ENCODE data around the gene SPECC1.
"Not testable (repeated sequence)": the region's sequence is repeated elsewhere in the genome, so short reads cannot be mapped to it uniquely, and the experiment has no call there.

The SPECC1 gene

DNA sequence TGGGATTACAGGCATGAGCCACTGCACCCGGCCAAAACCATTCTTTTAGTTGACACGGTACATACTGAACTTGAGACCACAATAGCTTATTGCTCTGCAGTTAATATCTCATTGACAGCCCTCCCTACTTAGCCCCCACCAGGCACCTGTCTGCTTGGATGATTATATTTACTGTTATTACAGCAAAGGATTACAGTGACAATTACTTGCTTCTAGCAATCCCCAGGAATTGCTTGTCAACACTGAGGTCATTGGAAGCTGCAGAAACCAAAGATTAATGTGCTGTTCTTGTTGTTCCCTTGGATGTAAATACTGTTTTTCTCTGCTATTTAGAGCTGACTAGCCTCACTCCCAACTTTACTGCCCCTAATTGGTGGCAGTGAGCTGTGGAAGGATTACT, 247.0 kb downstream of the SPECC1 start:
- no peak for TF ChIP-seq CTCF (IDR thresholded peaks at IDR 0.05; ENCODE audit: low read length, missing control alignments)
- DNase-seq (ENCODE audit: low read depth) = no peak
- no peak overlapping the region for H3K4me3 ChIP-seq (replicated peaks; ENCODE audit: low read depth, low read length)

DNA sequence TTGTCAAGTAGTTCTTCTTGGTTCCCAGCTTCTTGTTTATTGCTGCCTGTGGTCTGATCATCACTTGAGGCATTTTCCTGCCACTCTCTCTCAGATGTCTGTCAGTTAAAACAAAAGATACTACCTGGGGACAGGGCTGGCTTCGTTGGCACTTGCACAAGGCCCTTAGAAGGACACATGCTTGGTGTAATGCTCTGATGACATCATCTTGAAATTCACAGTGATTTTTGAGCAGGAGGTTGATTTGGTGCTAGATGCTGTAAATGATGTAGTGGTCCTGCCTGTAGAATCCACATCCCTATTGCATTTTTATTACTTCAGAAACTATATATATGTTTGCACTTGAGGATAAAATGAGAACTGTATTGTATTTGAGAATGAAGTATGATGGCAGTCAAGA, 247.8 kb downstream of the SPECC1 start:
- DNase-seq (ENCODE audit: low read depth) = no peak
- no peak overlapping the region for H3K4me3 ChIP-seq (replicated peaks; ENCODE audit: low read depth, low read length)
- no peak for TF ChIP-seq CTCF (IDR thresholded peaks at IDR 0.05; ENCODE audit: low read length, missing control alignments)

- no peak for DNase-seq (ENCODE audit: low read depth)
- TF ChIP-seq CTCF (IDR thresholded peaks at IDR 0.05; ENCODE audit: low read length, missing control alignments) = no peak
- H3K4me3 ChIP-seq (replicated peaks; ENCODE audit: low read depth, low read length) = no peak overlapping the region
These were observed 248.6 kb downstream of the SPECC1 start for GRCh38 chr17:20257798-20258197.

DNA sequence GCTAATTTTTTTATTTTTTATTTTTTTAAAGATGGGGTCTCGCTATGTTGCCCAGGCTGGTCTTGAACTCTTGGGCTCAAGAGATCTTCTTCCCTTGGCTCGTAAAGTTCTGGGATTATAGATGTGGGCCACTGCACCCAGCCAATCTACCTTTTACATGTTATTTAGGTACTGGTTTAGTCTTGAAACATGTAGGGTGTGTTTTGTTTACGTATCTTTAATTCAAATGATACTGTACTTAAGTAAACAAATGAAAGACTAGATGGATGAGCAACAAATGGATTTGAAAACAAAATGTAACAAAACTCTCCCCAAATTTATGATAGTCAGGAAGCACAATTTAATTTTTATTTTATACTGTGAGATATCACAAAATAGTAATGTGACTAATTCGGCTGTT, 250.5 kb downstream of the SPECC1 start:
- no peak for TF ChIP-seq CTCF (IDR thresholded peaks at IDR 0.05; ENCODE audit: low read length, missing control alignments)
- no peak overlapping the region for H3K4me3 ChIP-seq (replicated peaks; ENCODE audit: low read depth, low read length)
- no peak for DNase-seq (ENCODE audit: low read depth)

- H3K4me3 ChIP-seq (replicated peaks; ENCODE audit: low read depth, low read length) = no peak overlapping the region
- TF ChIP-seq CTCF (IDR thresholded peaks at IDR 0.05; ENCODE audit: low read length, missing control alignments) = no peak
- no peak for DNase-seq (ENCODE audit: low read depth)
These were observed 251.1 kb downstream of the SPECC1 start for GRCh38 chr17:20260268-20260667.

DNA sequence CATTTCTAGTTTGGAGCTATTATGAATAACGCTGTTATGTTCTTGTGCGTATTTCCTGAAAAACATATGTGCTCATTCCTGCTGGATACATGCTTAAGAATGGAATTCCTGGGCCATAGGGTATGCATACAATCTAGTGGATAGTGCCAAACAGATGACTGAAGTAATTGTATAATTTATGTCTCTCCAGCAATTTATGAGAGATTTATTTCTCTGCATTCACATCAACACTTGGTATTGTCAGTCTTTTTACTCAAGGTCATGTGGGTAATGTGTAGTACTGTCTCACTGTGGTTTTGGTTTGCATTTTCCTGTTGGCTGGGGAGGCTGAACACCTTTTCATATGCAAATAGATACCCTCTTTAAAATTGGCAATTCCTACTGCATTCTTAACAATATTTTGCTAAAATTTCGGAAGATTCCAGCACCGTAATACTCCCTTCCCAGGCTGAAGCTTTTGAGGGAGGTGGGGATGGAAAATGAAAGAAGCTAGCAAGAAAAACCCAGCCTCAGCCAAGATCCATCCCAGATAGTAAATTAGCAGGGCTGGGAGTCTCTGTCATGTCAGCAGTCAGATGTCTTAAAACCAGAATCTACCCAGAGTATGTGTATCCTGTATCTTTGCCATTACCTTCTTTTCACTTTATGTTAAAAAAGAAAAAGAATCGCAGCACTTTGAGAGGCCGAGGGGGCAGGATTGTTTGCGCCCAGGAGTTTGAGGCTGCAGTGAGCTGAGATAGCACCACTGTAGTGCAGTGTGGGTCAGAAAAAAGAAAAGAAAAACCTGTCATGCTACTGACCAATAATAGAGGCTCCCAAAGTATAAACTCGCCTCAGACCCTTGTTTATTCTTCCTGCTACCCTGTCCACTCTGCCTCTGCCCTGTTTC, 253.3 kb downstream of the SPECC1 start:
- H3K4me3 ChIP-seq (replicated peaks; ENCODE audit: low read depth, low read length) = no peak overlapping the region
- DNase-seq (ENCODE audit: low read depth) = no peak
- no peak for TF ChIP-seq CTCF (IDR thresholded peaks at IDR 0.05; ENCODE audit: low read length, missing control alignments)

DNA sequence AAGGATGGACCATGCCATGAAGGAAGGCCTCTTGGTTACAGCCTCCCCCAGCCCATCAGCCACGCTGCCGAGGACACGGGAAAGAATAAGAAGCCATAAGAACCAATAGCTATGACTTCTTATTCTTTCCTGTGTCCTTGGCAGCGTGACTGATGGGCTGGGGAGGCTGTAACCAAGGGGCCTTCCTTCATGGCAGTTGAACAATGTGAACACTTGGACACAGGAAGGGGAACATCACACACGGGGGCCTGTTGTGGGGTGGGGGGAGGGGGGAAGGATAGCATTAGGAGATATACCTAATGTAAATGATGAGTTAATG, 253.9 kb downstream of the SPECC1 start:
- not testable (repeated sequence) for H3K4me3 ChIP-seq (replicated peaks; ENCODE audit: low read depth, low read length); DNase-seq (ENCODE audit: low read depth)

All from fibroblast of pulmonary artery (primary cell).